HUDEP-2 (cell line): ENCODE results near the gene IRF2.
A peak's percentile ranks its signal among the peaks of the same experiment; 100 is the strongest.

Experiments
- DNase-seq, 76 experiments: peaks; one replicate each; lab custom pipeline; 2025; ENCODE audit not compliant: unreplicated experiment in 76 of 76; lab: John Stamatoyannopoulos, UW

IRF2 gene

DNA sequence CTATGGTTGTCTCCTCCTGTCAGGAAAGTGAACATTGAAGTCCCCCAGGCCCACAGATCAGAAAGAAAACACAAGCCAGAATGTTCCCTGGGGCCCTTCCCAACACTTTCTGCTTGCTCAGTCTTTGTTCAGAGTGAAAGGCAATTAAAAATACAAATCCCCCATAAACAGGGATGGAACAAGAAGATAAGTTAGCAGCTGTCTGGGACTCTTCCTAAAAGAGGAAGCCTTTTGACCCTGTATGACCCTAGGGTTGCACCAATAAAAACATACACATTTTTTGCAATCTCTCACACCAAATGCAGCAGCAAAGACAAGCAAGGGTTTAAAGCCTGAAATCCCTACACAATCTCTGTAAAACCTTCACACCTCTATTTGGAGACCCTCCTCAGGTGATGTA lies 22.6 kb downstream of the IRF2 start:
- DNase-seq = peak in 9 of 76 experiments; percentile 1 to 38 (median 19)

DNA sequence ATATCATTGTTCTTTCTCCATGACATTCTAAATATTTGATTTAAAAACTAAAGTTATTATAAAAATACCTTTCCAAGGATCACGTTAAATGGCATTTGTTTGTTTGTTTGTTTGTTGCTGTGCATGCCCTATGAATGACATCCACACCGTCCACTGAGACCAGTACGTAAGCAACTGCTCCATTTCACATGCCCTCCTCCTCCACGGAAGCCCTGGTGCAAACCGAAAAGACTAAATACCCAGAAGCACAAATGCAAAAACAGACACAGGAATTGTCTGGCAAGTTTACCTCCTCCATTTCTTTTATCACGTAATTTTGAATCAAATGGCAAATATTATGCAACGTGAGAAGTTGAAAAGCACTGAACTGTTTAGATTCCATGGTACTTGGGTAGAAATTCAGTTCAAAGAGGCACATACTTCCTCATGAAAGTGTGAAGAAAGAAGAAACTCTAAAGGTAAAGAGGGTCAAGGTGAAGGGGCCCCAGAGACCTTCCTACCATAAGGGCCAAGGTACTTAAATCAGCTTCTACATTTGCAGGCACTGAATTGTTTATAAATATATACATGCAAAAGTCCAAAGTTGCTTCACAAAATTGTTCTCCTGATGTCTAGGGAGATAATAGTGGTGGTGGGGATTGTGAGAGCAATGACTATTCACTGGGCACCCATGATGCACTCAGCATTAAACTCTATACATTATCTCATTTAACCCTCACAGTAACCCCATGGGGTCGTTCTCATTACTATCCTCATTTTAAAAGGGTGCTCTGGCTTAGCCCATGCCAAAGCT lies 23.4 kb downstream of the IRF2 start:
- no peak for DNase-seq

DNA sequence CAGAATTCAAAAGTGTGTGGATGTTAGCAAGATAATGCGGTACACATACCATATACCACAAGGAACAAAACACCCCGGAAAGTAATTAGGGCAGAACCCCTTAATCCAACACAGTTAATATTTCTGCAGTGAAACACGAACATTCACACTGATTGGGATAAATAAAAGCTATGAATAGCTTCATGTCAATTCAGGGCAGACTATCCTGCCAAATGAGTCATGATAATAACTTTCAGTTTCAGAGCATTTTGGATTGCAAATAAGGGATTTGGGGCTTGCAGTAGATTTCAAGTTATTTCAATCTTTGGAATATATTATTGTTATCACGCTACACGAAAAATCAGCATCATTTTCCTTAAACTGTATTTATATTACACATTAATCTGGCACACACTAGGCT lies 24.3 kb downstream of the IRF2 start:
- no peak for DNase-seq

DNA sequence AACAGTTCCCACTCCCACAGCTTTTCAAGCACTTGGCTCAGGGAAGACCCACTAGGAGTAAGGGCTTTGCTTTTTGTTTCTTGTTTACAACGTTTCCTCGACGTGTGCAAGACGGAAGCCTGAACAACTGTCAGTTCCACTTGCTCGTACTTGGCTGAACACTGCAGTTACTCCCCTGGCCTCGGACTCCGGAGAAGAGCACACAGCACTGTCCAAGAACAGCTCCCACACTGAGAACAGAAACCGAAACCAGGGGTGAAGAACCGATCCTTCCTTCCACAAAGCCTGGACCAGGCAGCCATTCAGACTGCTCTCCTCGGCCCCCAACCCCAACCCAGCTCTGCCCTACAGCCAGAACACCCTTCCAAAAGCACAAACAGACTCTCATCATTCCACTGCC lies 25.5 kb downstream of the IRF2 start:
- DNase-seq = no peak

DNA sequence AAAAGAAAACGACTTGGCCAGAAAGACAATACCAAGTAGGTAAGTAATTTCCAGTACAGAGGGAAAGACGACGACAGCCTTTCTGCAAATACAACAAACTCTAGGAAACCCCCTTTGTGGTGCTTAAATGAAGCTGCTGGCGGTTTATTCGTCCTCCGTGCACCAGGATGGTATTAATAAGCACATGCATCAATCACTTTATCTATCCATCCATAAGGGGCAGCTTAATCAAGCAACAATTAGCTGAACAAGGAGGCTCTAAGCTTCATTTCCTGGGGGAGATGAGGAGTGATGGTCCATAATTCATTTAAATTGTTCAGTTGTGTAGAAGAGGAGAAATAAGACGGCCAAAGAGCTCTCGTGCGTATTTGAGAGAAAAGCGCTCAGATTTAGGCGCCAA lies 26.2 kb downstream of the IRF2 start:
- DNase-seq = no peak

DNA sequence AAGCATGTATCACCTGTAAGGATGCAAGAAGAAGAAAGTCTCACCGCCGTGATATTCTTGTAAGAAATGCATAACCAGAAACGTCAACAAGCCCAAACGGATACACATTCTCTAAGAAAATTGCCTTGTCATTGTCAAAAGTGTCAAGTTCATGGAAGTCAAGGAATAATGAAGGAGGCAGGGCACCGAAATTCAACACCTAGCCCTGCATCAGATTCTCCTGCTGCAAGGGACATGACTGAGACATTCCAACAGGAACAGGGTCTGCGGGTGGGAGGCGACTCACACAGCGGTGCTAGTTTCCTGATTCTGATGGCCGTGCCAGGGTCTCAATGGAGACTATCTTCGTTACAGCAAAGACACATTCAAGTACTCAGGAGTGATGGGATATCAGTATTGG lies 26.7 kb downstream of the IRF2 start:
- DNase-seq = no peak

DNA sequence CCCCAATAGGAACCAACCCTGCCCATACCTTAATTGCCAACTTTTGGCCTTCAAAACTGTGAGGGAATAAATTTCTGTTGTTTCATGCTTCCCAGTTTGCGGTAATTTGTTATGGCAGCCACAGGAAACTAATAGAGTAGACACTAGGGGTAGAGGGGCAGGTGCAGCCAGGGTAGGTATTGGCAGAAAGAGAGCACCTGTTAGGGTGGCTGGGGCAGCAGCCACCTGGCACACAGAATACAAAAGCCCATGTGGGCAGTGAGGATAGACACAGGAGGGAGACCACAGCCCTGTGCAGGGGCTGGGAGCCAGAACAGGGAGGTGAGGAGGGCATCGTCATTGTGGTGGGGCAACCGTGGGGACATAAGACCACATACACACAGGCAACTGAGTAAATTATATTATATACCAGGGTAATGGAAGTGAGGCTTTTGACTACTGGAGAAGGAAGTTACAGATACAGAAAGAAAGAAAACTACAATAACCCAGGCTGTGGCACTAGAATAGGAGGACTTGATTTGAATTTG lies 28.2 kb downstream of the IRF2 start:
- DNase-seq = no peak

DNA sequence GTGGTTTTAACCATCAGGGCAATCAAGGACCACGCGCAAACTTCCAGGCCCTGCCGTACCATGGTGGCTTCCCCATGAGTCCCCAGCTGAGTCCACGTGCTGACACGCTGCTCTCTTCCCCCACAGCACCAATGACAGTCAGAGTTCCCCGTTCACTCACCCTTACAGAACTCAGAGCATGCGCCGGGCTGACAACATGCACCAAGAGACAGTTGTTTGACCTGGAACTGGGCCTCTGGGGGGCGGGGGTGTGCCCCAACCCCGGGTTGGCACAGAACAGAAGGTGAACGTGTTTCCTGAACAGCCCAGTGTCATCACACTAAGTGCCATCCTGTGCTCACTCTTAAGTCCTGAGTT lies 29.4 kb downstream of the IRF2 start:
- DNase-seq = no peak

DNA sequence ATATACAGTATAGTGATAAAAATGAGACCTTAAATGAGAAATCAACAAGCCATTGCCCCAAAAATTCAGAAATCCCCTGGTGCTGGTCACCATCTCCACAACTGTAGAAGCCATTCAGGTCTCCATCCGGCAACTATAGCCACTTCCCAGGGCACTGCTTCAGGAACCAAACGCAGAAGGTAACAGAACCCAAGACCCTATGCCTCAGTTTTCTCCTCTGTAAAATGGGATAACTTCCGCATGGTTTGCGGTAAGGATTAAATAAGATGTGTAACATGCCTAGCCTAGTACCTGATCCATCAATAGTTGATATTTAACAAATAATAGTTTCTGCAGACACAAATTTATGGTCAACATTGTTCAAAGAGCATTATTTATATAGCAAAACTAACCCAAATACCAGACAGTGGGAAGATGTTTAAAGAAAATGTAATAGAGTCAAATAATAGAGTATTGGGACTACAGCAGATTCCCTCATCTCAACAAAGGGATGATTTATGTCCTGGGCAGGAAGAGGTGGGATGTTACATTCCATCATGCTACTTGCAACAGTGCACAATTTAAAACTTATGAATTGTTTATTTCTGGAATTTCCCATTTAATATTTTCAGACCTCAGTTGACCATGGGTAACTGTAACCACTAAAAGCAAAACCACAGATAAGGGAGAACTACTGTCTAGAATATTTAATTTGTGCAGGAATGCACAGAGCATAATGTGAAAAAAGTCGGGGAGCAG lies 30.0 kb downstream of the IRF2 start:
- no peak for DNase-seq

DNA sequence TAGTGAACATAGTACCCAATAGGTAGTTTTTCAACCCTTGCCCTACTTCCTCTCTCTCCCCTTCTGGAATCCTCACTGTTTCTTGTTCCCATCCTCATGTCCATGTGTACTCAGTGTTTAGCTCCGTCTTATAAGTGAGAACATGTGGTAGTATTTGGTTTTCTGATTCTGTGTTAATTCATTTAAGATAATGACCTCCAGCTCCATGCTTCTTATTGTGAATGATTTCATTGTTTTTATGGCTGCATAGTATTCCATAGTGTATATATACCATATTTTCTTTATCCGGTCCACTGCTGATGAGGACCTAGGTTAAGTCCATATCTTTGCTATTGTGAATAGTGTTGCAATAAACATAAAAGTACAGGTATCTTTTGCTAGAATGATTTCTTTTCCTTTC lies 31.0 kb downstream of the IRF2 start:
- no peak for DNase-seq

DNA sequence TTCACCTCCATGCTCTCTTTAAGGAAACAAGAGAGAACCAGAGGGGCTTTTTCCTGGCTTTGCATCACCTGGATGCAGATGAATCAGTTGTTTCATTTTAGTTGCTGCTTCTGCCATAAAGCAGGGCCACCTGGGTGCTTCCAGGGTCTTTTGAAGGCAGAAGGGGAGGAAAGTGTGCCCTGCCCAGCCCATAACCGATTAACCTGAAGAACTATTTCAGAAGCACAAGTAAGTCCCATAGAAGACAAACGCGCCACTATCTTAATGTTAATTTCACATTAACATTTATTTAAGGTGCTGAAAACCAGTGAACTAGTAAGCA lies 32.1 kb downstream of the IRF2 start:
- DNase-seq = no peak

DNA sequence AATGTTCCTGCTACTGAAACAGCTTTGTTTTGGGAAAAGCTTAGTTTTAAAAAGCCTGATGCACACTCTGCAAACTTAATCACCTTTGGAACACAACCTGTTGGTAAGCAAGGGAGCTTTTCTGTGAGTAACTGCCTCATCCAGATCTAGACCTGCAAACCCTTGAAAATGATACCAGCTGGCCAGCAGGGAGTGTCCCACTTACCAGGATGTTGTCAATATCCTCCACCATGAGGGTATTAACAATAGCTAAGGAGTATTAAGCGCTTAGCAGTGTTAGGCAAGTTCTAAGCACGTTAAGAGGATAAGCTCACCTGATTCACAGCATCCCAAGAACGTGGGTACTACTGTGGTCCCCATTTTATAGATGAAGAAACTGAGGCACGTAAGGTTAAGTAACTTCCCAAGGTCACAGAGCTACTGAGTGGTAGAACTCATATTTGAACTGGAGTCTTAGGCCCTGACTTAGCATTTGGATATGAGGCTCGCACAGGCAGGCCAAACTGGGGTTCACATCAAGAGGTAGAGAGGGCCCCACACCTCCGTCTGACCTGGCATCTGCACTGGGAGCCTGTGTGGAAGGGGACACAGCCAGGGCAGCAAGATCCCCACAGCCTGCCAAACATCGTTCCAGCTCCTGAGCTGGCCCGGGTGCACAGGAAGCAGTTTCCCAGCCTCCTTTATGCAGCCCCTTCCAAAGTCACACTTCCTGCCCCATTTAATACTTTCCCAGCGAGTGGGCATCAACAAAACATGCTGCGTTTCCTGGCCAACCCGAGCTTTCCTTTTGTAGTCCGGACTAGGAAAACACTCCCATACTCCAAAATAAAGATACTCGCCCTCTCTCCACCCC lies 32.7 kb downstream of the IRF2 start:
- DNase-seq = no peak

DNA sequence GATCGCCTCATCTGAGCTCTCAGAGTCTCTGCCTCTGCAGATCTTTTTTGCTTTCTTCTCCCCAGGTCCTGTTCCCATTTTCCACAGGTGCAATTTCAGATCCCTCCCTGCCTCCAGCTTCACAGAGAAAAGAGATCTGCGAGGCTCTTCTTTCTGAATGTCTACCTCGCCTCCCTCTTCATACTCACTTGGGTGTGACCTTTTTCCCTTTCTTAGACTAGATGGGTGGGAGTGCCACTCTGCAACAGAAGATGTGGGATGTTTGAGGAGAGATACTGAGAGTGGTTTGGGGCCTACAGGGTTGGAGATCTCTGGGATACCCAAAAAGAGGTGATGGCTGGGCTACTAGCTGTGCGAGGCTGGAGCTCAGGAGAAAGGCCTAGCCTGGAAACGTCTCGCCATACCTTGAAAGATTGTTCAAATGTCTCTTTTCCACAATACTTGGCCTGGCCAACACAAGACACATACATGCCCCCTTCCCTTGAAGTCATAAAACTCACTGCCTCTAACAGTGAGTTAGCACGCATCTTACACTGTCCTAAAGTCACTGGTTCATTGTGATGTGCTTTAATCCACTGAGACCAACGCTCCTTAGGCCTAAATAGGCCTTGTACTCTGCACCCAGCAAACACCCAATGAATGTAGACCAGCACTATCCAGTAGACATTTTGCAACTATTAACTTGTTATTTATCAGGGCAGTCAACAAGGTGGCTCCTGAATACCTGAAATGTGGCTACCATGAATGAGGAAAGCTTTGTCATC lies 33.6 kb downstream of the IRF2 start:
- peak in 1 of 76 experiments; percentile 3 for DNase-seq

DNA sequence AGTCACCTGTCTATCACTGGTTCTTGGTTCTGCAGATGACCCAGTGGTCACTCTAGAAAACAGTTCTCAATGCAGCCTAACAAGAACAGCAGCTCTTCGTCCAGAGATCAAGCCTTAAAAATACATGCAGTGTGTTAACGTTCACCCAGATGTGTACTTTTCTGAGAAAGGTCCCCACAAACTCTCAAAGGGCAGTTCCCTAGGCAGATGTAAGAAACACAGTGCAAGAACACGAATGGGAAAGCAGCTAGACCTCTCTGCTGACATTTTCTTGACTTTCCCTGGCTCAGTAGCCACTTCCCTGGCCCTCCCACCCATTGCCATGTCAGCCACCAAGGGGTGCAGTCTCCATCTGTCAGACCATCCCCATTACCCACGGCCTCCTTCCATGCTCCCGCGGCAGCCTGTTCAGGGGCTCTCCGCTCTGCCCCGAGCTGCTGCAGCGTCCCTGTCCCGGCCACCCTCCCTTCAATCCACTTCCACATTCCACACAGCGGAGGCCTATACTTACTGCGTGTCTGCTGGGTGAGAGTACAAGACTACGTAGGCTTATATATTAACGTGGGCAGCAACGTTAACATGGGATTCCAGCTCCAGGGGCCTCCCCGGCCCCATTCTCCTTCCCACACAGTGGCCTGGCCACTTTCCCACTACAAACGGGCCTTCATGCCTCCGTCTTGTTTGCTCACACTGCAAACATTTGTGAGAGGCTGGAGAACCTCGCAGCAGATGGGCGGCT lies 34.3 kb downstream of the IRF2 start:
- DNase-seq = no peak

DNA sequence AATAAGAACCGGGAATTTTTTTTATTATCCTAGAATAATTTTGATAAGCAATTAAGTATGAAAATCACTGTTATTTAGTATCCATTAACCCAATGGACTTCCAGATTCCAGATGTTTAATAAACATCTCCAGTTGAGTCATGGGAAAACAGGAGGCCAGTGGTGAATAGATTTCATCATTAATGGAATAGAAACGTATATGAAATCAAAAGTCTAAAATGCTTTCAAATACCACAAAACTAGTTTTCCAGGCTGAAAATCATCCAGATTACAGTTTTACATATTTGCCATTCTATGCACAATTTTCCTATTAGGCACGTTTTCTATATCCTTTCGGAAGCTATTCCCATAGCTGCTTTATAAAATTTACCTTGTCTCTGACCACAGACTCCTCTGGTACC lies 35.0 kb downstream of the IRF2 start:
- no peak for DNase-seq

DNA sequence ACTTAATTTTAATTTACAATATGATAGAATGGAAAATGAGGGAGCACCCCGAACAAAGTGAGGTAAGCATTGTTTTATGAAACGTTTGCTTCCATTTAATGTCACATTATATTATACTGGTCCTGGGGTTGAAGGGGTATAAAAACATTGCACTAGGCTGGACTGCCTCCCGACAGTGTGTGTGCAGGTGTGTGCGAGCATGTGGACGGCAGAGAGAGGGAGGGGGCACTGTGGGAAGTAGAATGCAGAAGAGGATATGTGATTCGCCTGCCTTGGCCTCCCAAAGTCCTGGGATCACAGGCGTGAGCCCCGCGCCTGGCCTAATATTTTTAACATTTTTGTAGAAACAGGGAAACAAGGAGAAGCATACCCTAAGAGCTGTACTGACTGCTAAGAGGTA lies 36.0 kb downstream of the IRF2 start:
- DNase-seq = no peak

DNA sequence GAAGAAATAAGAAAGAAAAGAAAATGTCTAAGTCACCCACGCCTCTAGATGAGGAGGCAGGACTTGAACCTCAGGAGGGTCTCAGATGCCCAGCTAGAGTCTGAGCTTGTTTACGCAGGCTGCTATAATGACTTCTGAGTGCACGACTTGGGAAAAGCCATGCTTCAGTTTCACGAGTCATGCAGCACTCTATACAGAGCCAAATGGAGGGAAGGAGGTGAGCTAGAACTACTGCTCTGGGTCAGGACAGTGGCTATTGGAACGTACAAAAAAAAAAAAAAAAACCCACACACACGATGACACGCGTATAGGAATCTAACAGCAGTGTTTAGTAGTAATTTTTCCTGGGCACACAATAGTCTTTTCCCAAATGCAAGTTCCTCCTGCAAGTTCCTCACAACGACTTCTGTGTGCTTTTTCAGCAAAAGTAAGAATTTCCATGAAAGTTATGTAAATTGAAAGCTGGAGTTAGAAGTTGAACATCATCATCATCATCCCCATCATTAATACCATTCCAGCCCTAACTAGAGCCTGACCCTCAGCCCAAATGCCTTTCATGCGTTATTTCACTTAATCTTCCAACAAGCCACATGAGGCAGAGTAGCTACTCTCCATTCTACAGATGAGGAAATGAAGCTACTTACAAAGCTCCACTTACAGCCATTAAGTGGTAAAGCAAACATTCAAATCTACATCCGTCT lies 36.6 kb downstream of the IRF2 start:
- no peak for DNase-seq

DNA sequence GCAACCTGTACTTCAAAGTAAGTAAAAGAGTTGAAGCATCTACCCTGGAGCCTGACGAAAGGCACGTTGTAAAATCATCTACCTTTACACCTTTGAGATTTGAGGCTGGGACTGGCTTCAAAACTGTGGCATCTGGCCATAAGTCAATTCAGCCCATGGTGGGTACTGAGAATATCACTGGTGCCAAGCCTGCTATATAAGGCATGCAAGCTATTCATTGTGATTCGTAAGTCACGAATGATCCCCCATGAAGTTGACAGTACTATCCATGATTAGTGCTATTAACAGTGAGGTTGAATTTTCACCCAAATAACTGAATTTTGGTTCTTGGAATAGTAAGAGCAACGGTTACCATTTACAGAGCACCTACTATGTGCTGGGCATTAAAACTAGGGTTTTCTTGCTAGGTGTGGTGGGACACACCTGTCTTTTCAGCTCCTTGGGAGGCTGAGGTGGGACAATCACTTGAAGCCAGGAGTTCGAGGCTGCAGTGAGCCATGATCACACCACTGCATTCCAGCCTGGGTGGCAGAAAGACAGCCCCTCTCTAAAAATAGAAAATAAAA lies 39.8 kb downstream of the IRF2 start:
- DNase-seq = no peak

DNA sequence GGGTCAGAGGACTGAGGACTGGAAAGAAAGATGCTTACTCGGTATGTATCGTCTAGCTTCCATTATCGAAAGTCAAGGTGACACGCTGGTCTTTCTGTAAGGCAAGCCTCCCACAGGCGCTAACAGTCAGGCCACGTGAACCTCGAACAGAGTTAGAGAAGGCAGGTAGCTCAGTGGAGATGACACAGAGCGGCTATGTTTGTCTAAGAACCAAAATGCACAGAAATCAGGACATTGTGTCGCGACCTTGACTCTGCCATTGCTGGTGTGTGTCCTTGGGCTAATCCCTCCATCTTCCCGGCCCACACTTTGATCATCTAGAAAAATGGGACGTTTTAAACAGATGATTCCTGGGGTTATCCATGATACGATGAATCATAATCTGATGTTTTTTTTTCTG lies 40.3 kb downstream of the IRF2 start:
- DNase-seq = no peak
